Upper lobe of left lung (tissue), 4 donors: ENCODE measurements around the gene KCNK3.

Experiments
- CTCF ChIP-seq, 6 experiments: fragments of 450-650 bp in 4 of 6; fragments of 200-600 bp in 2 of 6; sonication (generic) in 2 of 6; IDR thresholded peaks; one replicate each; pipeline ENCODE4 v1.5.1; 2016 to 2019; ENCODE audit warnings: antibody characterized with exemption in 6 of 6
- EP300 ChIP-seq, 4 donors: sonication (generic); formaldehyde crosslinking; IDR thresholded peaks; one replicate each; pipeline ENCODE4 v1.5.1; 2017; ENCODE audit warnings: antibody characterized with exemption in 4 of 4, control low read depth in 2 of 4
- POLR2A ChIP-seq, 4 donors: fragments of 450-650 bp; IDR thresholded peaks; one replicate each; pipeline ENCODE4 v1.5.1; 2016 to 2017; ENCODE audit warnings: antibody characterized with exemption in 4 of 4, mild to moderate bottlenecking in 2 of 4
- POLR2AphosphoS5 ChIP-seq, 2 donors: sonication (generic); formaldehyde crosslinking; IDR thresholded peaks; one replicate each; pipeline ENCODE4 v1.5.1; 2017; ENCODE audit warnings: antibody characterized with exemption in 2 of 2

- TF ChIP-seq CTCF (IDR thresholded peaks at IDR 0.05) (no peak), POLR2A (IDR thresholded peaks at IDR 0.05) (no peak), POLR2AphosphoS5 (IDR thresholded peaks at IDR 0.05) (no peak), EP300 (IDR thresholded peaks at IDR 0.05) (no peak)
Measured at GRCh38 chr2:26744953-26745352, 52.4 kb downstream of the KCNK3 start.
